ENCODE data around the gene MIGA2.
"Not testable (repeated sequence)": the region's sequence is repeated elsewhere in the genome, so short reads cannot be mapped to it uniquely, and the experiment has no call there.

The MIGA2 gene

GRCh38 chr9:129100383-129101169 is 64.2 kb downstream of the MIGA2 start:
- no peak for DNase-seq (ENCODE audit: low read depth in 2 of 2)

GRCh38 chr9:129101279-129101678 is 64.9 kb downstream of the MIGA2 start:
- DNase-seq (ENCODE audit: low read depth in 2 of 2), result no peak

GRCh38 chr9:129102095-129102525 is 65.7 kb downstream of the MIGA2 start:
- DNase-seq (ENCODE audit: low read depth in 2 of 2), result no peak

GRCh38 chr9:129102791-129103594 is 66.6 kb downstream of the MIGA2 start:
- no peak for DNase-seq (ENCODE audit: low read depth in 2 of 2)

DNA sequence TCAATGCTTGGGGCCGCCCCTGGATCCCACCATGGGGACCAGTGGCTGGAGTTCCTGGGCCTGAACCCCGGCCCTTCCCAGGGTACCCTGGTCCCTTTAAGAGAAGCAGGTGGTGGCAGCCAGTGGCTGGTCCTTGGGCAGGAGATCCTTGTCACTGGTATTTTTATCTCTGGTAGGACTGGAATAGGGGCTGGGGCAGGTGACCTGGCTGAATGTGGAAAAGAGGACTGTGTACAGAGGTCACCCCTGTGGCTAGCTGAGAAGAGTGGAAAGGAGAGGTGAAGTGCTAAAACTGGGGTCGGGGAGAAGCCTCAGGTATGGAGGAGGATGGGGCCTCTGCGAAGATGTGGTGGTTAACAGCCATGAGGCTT is 67.2 kb downstream of the MIGA2 start:
- no peak for DNase-seq (ENCODE audit: low read depth in 2 of 2)

DNA sequence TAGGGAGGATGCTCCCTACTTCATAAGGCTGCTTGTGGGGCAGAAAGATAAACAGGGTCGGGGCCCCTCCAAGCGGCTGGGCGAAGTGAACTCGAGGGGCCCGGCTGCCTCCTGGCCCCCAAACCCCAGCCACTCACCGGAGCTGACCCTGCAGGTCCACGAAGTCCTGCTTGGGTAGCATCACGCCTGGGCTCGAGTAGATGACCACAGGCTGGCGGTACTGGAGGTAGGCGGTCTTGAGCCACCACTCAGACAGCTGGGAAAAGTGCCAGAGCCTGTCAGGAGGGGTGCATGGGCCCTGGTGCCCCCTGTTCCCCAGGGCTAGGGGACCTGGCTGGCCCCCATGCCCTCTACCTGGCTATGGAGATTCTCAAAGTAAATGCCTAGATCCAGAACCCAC is 67.6 kb downstream of the MIGA2 start:
- DNase-seq (ENCODE audit: low read depth in 2 of 2), result no peak

DNA sequence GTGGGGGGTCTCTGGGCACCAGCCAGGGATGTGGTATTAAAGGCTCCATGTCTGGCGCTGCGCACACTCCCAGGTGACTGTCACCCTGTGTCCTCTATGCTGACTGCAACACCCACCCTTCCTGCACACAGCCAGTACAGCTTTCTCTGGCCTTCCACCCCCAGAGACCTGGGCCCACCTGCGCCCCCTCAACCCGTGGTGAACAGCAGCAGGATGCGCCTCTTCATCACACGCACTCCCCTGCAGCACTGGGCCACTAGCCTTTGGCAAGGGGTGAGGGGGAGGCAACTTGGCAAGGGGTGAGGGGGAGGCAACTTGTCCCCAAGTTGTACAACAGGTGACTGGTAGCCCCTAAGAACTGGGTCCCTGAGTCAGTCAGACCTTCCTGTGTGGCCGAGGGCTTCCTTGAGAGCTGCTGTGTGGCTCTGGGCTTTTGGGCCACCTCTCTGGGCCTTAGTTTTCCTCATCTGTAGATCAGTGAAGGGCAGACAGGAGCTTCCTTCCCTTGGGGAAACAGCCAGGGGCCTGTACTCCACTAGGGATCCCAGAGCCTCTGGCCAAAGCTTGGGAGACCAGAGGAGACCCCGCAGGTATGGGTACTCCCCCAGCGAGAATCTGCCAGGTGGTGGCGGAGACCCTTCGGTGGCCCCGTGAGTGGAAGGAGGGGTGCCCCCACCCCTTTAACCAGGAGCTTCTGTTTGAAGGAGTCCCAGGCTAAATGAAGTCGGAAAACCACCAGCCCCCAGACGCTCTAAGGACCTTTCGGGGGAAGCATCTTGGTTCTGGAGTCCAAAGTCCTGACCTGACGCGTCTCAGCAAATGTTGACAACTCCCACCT is 69.7 kb downstream of the MIGA2 start:
- no peak for DNase-seq (ENCODE audit: low read depth in 2 of 2)

DNA sequence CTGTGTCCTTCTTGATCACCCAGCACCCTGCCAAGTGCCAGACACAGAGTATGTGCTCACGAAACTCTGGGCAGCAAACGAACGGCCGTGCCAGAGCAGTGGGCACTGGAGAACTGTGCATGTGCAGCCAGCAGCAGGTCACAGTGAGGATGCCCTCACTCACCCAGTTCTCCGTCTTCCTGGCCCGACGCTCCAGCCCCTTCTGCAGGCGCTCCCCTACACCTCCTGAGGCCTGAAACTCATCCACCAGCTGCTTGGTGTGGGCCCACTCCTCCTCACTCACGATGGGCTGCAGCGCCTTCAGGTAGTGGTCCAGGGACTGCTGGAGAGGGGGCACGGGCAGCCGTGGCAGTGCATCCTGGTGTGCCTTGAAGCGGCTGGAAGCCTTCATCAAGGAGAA is 71.2 kb downstream of the MIGA2 start:
- DNase-seq (ENCODE audit: low read depth in 2 of 2), result no peak

DNA sequence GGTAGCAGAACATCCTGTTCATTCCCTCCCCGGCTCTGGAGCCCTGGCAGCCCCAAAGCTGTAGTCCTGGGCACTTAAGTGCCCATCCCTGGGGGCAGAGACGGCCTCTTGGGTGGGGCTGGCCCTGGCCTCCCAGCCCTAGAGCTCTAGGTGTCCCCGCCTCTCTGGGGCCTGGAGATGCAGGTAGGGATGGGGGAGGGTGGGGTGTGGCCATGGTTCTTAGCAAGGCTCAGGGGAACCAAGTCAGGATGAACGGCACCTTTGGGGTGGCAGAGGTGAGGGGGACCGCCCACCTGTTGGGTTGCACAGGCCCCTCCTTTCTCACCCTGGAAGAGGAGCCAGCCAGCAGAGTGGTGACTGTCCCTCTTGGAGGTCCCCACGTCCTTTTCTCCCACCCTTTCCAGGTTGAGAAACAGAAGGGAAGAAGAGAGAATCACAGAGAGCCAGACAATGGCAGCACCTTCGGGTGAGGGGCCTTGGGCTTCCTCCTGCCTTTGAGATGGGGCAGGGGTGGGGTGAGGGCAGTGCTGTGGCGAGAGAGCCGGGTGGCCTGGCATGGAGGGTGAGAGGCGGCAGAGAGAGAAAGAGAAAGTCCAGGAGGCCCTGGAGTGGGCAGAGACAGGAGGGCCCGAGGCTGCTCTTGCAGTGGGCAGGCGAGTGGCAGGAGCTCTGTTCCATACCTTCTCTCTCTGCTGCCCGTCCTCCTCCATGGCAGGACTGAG is 71.8 kb downstream of the MIGA2 start:
- no peak for DNase-seq (ENCODE audit: low read depth in 2 of 2)

GRCh38 chr9:129108805-129109536 is 72.5 kb downstream of the MIGA2 start:
- DNase-seq (ENCODE audit: low read depth in 2 of 2), result no peak

DNA sequence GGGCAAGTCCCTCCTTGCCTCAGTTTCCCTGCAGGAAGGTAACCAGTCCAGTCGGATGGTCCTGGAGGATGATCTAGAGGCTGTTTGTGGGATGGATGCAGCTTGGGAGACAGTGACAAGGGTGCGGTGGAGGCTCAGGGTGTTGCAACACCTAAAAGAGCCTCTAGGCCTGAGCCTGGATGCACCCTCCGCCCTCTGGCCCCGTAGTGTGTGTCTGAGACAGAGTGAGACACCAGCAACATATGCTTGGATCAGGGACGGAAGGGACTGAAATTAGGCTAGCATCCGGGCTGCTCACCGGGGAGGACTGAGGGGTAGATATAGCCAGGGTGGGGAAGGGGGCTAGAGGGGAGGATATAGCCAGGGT is 73.1 kb downstream of the MIGA2 start:
- no peak for DNase-seq (ENCODE audit: low read depth in 2 of 2)

GRCh38 chr9:129109952-129110739 is 73.7 kb downstream of the MIGA2 start:
- no peak for DNase-seq (ENCODE audit: low read depth in 2 of 2)

- DNase-seq (ENCODE audit: low read depth in 2 of 2), result peak; percentile 94 to 96
Observed at GRCh38 chr9:129110740-129111527, 74.5 kb downstream of the MIGA2 start, which contains the start of the genes CRAT and PTPA. Gene CRAT (minus strand): TSS chr9:129110793. CDS start chr9:129110509, 284 bp downstream. Gene PTPA (plus strand): TSS chr9:129111415. CDS start chr9:129111601, 186 bp downstream.

DNA sequence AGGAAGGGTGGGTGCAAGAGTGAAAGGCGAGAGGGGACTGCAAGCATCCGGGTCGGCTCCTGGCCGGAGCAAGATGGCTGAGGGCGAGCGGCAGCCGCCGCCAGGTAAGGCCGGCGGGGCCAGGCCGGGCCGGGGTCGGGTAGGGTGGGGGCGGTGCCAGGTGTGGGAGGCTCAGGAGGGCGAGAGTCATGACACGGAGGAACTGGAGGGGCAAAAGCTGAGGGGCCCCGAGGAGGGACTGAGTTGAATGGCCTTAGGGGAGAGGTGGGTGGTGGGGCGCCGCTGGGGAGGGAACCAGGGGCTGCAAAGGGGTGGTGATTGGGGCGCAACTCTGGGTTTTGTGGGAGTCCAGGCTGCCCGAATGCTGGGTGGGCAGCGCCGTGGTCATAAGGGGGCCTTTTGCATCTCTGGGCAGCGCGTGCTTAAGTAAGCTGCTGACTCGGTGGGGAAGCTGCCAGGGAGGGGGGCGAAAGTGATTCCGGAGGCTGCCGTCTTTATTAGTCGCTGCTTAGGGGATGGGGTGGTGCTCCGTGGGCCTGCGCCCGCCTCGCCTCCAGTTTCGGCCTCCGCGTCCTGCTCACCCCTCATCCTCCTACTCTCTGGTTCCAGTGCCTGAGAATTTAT is 75.2 kb downstream of the MIGA2 start:
- peak in 1 of 2 donors; percentile 12 for DNase-seq (ENCODE audit: low read depth in 2 of 2)

DNA sequence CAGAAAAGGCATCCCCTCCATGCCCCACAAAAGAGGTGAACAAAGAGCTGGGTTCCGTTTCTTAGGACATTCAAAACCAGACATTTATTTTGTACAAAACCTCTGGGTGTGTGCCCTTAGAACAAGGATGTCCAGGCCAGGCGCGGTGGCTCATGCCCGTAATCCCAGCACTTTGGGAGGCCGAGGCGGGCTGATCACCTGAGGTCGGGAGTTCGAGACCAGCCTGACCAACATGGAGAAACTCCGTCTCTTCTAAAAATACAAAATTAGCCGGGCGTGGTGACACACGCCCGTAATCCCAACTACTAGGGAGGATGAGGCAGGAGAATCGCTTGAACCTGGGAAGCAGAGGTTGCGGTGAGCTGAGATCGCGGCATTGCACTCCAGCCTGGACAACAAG is 76.1 kb downstream of the MIGA2 start:
- DNase-seq (ENCODE audit: low read depth in 2 of 2), result not testable (repeated sequence)

DNA sequence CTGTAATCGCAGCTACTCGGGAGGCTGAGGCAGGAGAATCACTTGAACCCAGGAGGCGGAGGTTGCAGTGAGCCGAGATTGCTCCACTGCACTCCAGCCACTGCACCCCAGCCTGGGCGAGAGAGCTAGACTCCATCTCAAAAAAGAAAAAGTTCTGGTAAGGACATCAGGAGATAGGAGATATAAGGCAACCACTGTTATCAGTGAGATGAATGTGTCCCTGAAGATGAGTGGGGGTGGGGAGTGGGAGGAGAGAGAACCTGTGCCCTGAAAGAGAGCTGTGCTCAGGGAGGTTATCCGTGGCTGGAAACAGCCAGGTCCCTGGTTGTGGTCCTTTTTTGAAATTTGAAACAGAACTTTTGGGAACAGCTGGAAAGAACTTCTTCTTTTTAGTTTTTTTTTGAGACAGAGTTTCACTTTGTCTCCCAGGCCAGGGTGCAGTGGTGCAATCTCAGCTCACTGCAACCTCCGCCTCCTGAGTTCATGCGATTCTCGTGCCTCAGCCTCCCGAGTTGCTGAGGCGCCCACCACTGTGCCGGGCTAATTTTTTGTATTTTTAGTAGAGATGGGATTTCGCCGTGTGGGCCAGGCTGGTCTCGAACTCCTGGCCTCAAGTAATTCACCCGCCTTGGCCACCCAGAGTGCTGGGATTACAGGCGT is 77.3 kb downstream of the MIGA2 start:
- no peak for DNase-seq (ENCODE audit: low read depth in 2 of 2)

GRCh38 chr9:129118799-129119198 is 82.4 kb downstream of the MIGA2 start:
- DNase-seq (ENCODE audit: low read depth in 2 of 2), result no peak

DNA sequence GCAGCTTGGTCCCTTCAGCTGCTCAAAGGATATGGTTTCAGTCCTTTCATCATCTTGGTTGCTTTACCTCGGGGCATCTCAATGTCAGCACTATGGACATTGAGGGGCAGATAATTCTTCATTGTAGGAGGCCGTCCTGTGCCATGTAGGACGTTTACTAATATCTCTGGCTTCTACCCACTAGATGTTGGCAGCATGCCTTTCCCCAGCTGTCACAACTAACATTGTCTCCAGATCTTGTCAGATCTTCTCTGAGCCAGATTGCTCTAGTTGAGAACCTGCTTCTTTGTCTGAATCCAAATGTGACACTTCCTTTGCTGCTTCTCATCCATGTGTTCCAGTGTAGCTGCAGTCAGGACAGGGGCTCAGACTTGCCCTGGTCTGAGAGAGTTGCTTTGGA is 85.1 kb downstream of the MIGA2 start:
- DNase-seq (ENCODE audit: low read depth in 2 of 2), result no peak
